ENCODE measurements around the gene PLSCR1.

DNA sequence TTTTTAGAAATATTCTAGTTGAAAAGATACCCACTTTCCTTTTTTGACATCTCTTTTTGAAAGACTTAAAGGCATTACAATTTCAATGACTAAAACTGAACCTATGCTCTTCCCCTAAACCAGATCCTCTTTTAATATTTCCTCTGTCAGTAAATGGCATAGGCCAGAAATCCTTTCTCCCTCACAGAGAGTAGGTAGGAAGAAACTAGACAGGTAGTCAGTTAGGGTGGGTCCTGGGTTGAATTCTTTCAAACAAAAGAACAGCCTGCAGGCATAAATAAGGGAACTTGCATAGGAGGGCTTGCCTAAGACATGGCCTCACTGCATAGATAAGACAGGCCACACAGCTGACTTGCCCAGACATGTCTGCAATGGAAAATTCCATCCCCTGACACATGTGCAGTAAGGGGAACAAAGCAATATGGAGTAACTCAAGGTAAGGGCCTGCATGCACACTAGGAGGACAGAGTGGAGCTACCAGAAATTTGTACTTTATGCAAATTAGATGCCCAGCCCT lies 37.6 kb upstream of the PLSCR1 start:
- no peak for TF ChIP-seq BHLHE40 (IDR thresholded peaks at IDR 0.05; ENCODE audit: low read depth, low read length)
- no peak for TF ChIP-seq CTCF (IDR thresholded peaks at IDR 0.05)
- no peak for TF ChIP-seq NR3C1 (IDR thresholded peaks at IDR 0.05)
- no peak for TF ChIP-seq ZC3H11A (IDR thresholded peaks at IDR 0.05)
- no peak for TF ChIP-seq POLR2A (IDR thresholded peaks at IDR 0.05; ENCODE audit: low read length)
- no peak for TF ChIP-seq REST (IDR thresholded peaks at IDR 0.05)
- no peak for TF ChIP-seq HDAC2 (IDR thresholded peaks at IDR 0.05)
- TF ChIP-seq, protein P1, sequence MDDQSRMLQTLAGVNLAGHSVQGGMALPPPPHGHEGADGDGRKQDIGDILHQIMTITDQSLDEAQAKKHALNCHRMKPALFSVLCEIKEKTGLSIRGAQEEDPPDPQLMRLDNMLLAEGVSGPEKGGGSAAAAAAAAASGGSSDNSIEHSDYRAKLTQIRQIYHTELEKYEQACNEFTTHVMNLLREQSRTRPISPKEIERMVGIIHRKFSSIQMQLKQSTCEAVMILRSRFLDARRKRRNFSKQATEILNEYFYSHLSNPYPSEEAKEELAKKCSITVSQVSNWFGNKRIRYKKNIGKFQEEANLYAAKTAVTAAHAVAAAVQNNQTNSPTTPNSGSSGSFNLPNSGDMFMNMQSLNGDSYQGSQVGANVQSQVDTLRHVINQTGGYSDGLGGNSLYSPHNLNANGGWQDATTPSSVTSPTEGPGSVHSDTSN (IDR thresholded peaks at IDR 0.05): no peak
- TF ChIP-seq E2F6 (IDR thresholded peaks at IDR 0.05; ENCODE audit: borderline replicate concordance, low read depth): no peak
- no peak for TF ChIP-seq EP300 (IDR thresholded peaks at IDR 0.05)

All from A549 (cell line).